Left ventricle myocardium inferior (tissue), 1 donor: Measurements from ENCODE around the gene CTNNA1. TPM values are rescaled to one million over a fixed set of nuclear protein-coding genes. Genes with fewer than 3 reads are reported as not detected.
"Not testable (repeated sequence)": the region's sequence is repeated elsewhere in the genome, so short reads cannot be mapped to it uniquely, and the experiment has no call there.

ENCODE experiments used
- DNase-seq: peaks from one replicate; pipeline ENCODE4 v3.0.0-alpha.2; 2020
- H3K27ac ChIP-seq: fragments of 200-600 bp; replicated peaks from 2 replicates; pipeline ENCODE4 v1.8.0; 2021
- H3K27me3 ChIP-seq: fragments of 200-600 bp; 2 replicates; pipeline ENCODE4 v1.8.0; 2021; ENCODE audit warnings: low read depth
- H3K36me3 ChIP-seq: fragments of 200-600 bp; 2 replicates; pipeline ENCODE4 v1.8.0; 2021
- H3K4me1 ChIP-seq: fragments of 200-600 bp; 2 replicates; pipeline ENCODE4 v1.8.0; 2021
- H3K4me3 ChIP-seq: fragments of 200-600 bp; 2 replicates; pipeline ENCODE4 v1.8.0; 2021; ENCODE audit warnings: mild to moderate bottlenecking, moderate library complexity
- H3K9me3 ChIP-seq: fragments of 200-600 bp; replicated peaks from 2 replicates; pipeline ENCODE4 v1.8.0; 2021
- CTCF ChIP-seq: fragments of 200-600 bp; IDR thresholded peaks from 2 replicates; pipeline ENCODE4 v1.8.0; 2021; ENCODE audit warnings: antibody characterized with exemption, mild to moderate bottlenecking, borderline replicate concordance
- intact Hi-C: fragments of 100-400 bp; cut with micrococcal nuclease; formaldehyde crosslinking; loops from one replicate; pipeline ENCODE4 v1.11.0; 2022
- total RNA-seq: library from RNA; stranded (reverse); fragmentation: NEBNext Ultra II Directional; extraction: Animal tissue kit (Norgen Biotek cat#: 25700); gene quantifications from one replicate; pipeline ENCODE4 v1.2.1, GENCODE V29; 2021
- donor health status: DM: no; HTN: yes; CAD: no; lungs with severe emphysema.

The CTNNA1 gene
- total RNA-seq, 1 donor from 2014 or later = 341 TPM

- H3K27ac ChIP-seq = no peak overlapping the region
- no peak for TF ChIP-seq CTCF
- H3K9me3 ChIP-seq = no peaks in the 10 kb centered on the region
- DNase-seq = no peak
- H3K36me3 ChIP-seq = no peaks in the 10 kb centered on the region
- intact Hi-C loops = no loop called here
- H3K27me3 ChIP-seq = no peaks in the 10 kb centered on the region
- H3K4me1 ChIP-seq = peaks cover 12% of the 10 kb centered on the region
- H3K4me3 ChIP-seq = no peak overlapping the region
Observed at GRCh38 chr5:138713247-138713646, 40.0 kb upstream of the CTNNA1 start.

GRCh38 chr5:138714694-138715093, 38.5 kb upstream of the CTNNA1 start:
- no peak for TF ChIP-seq CTCF
- Histone ChIP-seq H3K27ac (no peak overlapping the region), H3K36me3 (no peaks in the 10 kb centered on the region), H3K4me3 (no peak overlapping the region), H3K9me3 (no peaks in the 10 kb centered on the region), H3K4me1 (peaks cover 12% of the 10 kb centered on the region), H3K27me3 (no peaks in the 10 kb centered on the region)
- intact Hi-C loops = no loop called here
- no peak for DNase-seq

- DNase-seq, H3K27ac ChIP-seq, H3K36me3 ChIP-seq, H3K4me3 ChIP-seq, H3K9me3 ChIP-seq, H3K27me3 ChIP-seq, intact Hi-C loops: not testable (repeated sequence)
- peaks cover 12% of the 10 kb centered on the region for H3K4me1 ChIP-seq
Observed at GRCh38 chr5:138715931-138716432, 37.2 kb upstream of the CTNNA1 start.

- Histone ChIP-seq H3K27ac (no peak overlapping the region), H3K4me3 (no peak overlapping the region), H3K4me1 (peaks cover 12% of the 10 kb centered on the region), H3K27me3 (no peaks in the 10 kb centered on the region), H3K9me3 (no peaks in the 10 kb centered on the region), H3K36me3 (no peaks in the 10 kb centered on the region)
- intact Hi-C loops = no loop called here
- no peak for DNase-seq
- TF ChIP-seq CTCF = no peak
Observed at GRCh38 chr5:138716456-138716924, 36.7 kb upstream of the CTNNA1 start.

- H3K4me3 ChIP-seq = no peak overlapping the region
- TF ChIP-seq CTCF = no peak
- no peaks in the 10 kb centered on the region for H3K27me3 ChIP-seq
- no peaks in the 10 kb centered on the region for H3K9me3 ChIP-seq
- H3K36me3 ChIP-seq = no peaks in the 10 kb centered on the region
- no peak overlapping the region for H3K27ac ChIP-seq
- intact Hi-C loops = no loop called here
- peaks cover 12% of the 10 kb centered on the region for H3K4me1 ChIP-seq
- no peak for DNase-seq
Observed at GRCh38 chr5:138717399-138717798, 35.8 kb upstream of the CTNNA1 start.

- H3K9me3 ChIP-seq = no peaks in the 10 kb centered on the region
- no peak for TF ChIP-seq CTCF
- H3K27me3 ChIP-seq = no peaks in the 10 kb centered on the region
- no peak for DNase-seq
- no peak overlapping the region for H3K27ac ChIP-seq
- H3K4me1 ChIP-seq = peaks cover 20% of the 10 kb centered on the region
- H3K36me3 ChIP-seq = no peaks in the 10 kb centered on the region
- intact Hi-C loops = no loop called here
- H3K4me3 ChIP-seq = no peak overlapping the region
Observed at GRCh38 chr5:138719811-138720210, 33.4 kb upstream of the CTNNA1 start.
